Measurements from ENCODE around the gene TRIM25.

Gene TRIM25

GRCh38 chr17:56913867-56914580 lies at the start of gene TRIM25:
TRIM25 (minus strand) TSS chr17:56914049; CDS start chr17:56913988, 61 bp downstream.
- peak; percentile 71 for DNase-seq (ENCODE audit: extremely low read depth, low read depth)
- TF ChIP-seq CTCF (IDR thresholded peaks at IDR 0.05; ENCODE audit: low read depth, low read length), result no peak

- DNase-seq (ENCODE audit: extremely low read depth, low read depth), result peak; percentile 75
- peak; percentile 98 for TF ChIP-seq CTCF (IDR thresholded peaks at IDR 0.05; ENCODE audit: low read depth, low read length)
Measured at GRCh38 chr17:56960596-56961538, 47.0 kb upstream of the TRIM25 start, which contains the start of gene COIL. COIL (minus strand) TSS chr17:56961050; CDS start chr17:56961019, 31 bp downstream.

- TF ChIP-seq CTCF (IDR thresholded peaks at IDR 0.05; ENCODE audit: low read depth, low read length), result no peak
- DNase-seq (ENCODE audit: extremely low read depth, low read depth), result no peak
Measured at GRCh38 chr17:56956992-56957391, 43.1 kb upstream of the TRIM25 start.

- no peak for DNase-seq (ENCODE audit: extremely low read depth, low read depth)
- no peak for TF ChIP-seq CTCF (IDR thresholded peaks at IDR 0.05; ENCODE audit: low read depth, low read length)
Measured at GRCh38 chr17:56949595-56949994, 35.7 kb upstream of the TRIM25 start.

- no peak for DNase-seq (ENCODE audit: extremely low read depth, low read depth)
- TF ChIP-seq CTCF (IDR thresholded peaks at IDR 0.05; ENCODE audit: low read depth, low read length), result no peak
Measured at GRCh38 chr17:56948491-56948890, 34.6 kb upstream of the TRIM25 start.

GRCh38 chr17:56947741-56948140 lies 33.9 kb upstream of the TRIM25 start:
- TF ChIP-seq CTCF (IDR thresholded peaks at IDR 0.05; ENCODE audit: low read depth, low read length), result no peak

More at GRCh38 chr17:56947741-56948140, 33.9 kb upstream of the TRIM25 start:
- no peak for DNase-seq (ENCODE audit: extremely low read depth, low read depth)
